Stimulated activated naive CD4-positive, alpha-beta T cell (primary cell): Measurements from ENCODE around the gene IRAK1.
A peak's percentile ranks its signal among the peaks of the same experiment; 100 is the strongest.
"Not testable (repeated sequence)": the region's sequence is repeated elsewhere in the genome, so short reads cannot be mapped to it uniquely, and the experiment has no call there.

Experiments
- DNase-seq, 6 experiments: peaks; one replicate each; lab custom pipeline; 2025; lab: John Stamatoyannopoulos, UW

Gene IRAK1

GRCh38 chrX:153995504-153995903, 24.2 kb downstream of the IRAK1 start:
- no peak for DNase-seq

DNA sequence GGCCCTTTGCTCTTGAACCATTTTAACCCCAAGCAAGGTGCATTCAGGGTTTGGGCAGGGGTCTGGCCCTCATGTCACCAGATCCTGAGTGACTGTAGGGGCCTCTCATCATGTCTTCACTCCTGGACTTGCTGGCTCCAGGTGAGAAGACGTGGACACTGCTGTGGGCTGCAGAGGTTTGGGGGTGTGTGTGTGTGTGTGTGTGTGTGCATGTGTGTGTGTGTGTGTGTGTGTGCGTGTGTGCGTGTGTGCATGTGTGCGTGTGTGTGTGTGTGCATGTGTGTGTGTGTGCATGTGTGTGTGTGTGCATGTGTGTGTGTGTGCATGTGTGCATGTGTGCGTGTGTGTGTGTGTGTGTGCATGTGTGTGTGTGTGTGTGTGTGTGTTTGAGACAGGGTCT, 25.3 kb downstream of the IRAK1 start:
- not testable (repeated sequence) for DNase-seq

DNA sequence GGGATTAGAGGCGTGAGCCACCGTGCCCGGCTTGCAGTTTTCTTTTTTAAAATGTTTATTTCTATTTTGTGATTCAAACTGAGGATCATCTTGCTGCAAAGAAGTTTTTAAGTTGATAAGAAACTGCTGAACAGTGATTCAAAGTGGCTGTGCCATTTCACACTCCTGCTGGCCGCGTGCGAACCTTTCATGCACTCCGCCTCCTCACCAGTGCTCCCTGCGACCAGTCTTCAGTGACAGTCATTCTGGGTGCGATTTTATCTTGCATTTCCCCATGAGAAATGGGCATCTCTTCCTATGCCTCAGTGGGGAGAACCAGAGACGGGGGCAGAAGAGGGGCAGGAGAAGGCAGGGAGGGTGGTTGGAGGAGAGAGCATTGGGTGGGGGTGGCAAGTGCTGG, 25.7 kb downstream of the IRAK1 start:
- DNase-seq: no peak

DNA sequence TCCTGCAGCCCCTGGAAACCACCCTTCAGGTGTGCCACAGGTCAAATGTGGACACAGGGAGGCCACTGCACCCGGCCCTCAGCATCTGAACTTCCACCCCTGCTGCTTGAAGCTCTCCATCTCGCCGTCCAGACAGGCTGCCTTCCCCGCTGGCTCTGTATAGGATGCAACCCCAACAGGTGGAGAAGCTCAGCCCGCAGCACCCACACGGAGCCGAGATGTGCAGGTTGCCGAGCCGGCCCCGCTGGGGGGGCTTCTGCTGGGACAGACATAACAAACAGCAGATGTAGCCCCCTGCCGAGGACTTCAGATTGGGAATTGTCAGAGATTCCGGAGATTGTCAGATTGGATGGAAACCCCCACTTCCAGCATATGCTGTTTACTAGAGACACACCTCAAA, 26.6 kb downstream of the IRAK1 start:
- DNase-seq: no peak

GRCh38 chrX:153992180-153992579, 27.5 kb downstream of the IRAK1 start:
- no peak for DNase-seq

DNA sequence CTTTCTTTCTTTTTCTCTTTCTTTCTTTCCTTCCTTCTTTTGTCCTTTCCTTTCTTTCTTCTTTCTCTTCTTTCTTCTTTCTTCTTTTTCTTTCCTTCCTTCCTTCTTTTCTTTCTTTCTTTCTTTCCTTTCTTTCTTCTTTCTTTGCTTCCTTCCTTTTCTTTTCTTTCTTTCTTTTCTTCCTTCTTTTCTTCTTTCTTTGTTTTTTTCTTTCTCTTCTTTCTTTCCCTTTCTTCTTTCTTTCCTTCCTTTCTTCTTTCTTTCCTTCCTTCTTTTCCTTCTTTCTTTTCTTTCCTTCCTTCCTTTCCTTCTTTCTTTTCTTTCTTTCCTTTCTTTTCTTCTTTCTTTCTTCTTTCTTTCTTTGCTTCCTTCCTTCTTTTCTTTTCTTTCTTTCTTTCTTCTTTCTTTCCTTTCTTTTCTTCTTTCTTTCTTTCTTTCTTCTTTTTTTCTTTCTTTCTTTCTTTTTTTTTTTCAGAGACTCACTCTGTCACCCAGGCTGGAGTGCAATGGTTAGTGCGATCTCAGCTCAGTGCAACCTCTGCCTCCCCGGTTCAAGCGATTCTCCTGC, 28.6 kb downstream of the IRAK1 start:
- DNase-seq: no peak

DNA sequence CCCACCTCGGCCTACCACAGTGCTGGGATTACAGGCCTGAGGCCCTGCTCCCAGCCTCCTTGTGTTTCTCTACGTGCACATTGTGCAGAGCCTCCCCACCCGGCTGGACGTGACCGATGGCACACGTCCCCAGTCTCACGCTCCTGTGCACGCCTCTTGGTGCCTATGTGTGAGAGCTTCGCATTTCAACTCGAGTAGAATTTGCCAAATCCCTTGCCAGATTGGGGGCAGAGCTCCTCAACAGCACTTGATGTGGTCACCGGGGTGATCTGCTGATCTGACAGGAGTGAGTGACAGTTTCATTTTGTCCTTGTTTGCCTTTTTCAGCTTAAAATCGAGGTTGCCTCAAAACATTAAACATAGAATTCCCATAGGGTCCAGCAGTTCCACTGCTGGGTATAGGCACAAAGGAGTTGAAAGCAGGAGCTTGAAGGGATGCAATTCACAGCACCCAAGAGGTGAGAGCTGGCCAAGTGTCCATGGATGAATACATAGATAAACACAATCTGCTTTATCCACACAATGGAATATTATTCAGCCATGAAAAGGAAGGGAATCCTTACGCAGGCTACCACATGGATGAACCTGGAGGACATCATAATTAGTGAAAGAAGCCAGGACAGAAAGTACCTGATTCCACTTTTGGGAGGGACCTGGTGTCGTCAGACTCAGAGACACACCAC, 29.6 kb downstream of the IRAK1 start:
- peak in 2 of 6 experiments; percentile 15 to 34 for DNase-seq

DNA sequence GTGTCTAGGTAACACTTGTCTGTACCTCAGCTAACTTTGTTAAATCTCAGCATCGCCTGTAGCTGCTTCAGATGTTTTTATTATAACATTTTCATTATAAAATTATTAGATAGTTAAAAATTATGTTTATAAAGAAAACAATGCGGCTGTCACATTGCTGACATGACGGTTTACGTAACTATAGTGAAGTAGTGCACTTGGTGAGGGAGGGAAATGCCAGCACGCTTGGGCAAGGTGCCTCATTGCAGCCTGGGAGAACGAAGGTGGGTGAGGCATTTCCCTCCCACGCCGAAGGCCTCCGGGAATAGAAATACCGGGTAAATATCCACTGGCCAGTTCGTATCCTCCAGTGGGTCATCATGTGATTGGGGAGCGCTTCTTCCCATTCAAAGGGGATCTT, 31.2 kb downstream of the IRAK1 start:
- no peak for DNase-seq

- DNase-seq: peak in 4 of 6 experiments; percentile 11 to 42 (median 18)
These were observed 35.1 kb downstream of the IRAK1 start for GRCh38 chrX:153984351-153985178.

GRCh38 chrX:153983321-153983801, 36.3 kb downstream of the IRAK1 start:
- DNase-seq: no peak

- peak; percentile 40 to 69 (median 50) for DNase-seq
These were observed 37.8 kb downstream of the IRAK1 start for GRCh38 chrX:153981771-153982533.

GRCh38 chrX:153981231-153981630, 38.5 kb downstream of the IRAK1 start:
- no peak for DNase-seq

GRCh38 chrX:153980394-153980793, 39.3 kb downstream of the IRAK1 start:
- DNase-seq: not testable (repeated sequence)

DNA sequence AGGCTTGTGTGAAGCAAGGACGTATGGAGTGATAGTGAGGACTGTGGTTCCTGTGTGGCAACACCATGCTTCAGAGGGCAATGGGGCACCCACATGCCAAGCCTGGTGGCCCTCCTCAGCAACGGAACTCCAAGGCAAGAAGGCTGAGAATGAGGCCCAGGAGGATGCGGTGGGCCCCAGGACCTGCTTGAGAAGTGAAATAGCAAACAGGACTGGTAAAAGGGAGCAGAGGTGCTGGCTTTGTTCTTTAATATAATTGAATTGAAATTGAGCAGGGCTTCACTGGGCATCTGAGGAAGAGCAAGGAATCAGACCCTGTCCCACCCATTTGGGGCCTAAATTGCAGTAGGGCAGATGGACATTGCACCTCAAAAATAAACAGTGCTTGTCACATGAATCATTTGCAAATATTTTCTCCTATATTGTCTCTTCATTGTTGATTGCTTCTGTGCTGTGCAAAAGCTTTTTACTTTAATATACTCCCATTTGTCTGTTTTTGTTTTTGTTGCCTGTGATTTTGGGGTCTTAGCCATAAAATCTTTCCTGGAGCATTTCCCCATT, 44.9 kb downstream of the IRAK1 start:
- DNase-seq: no peak

- DNase-seq: no peak
These were observed 45.5 kb downstream of the IRAK1 start for GRCh38 chrX:153974003-153974725.

- peak in 2 of 6 experiments; percentile 58 to 67 for DNase-seq
These were observed 46.3 kb downstream of the IRAK1 start for GRCh38 chrX:153973127-153974002.

DNA sequence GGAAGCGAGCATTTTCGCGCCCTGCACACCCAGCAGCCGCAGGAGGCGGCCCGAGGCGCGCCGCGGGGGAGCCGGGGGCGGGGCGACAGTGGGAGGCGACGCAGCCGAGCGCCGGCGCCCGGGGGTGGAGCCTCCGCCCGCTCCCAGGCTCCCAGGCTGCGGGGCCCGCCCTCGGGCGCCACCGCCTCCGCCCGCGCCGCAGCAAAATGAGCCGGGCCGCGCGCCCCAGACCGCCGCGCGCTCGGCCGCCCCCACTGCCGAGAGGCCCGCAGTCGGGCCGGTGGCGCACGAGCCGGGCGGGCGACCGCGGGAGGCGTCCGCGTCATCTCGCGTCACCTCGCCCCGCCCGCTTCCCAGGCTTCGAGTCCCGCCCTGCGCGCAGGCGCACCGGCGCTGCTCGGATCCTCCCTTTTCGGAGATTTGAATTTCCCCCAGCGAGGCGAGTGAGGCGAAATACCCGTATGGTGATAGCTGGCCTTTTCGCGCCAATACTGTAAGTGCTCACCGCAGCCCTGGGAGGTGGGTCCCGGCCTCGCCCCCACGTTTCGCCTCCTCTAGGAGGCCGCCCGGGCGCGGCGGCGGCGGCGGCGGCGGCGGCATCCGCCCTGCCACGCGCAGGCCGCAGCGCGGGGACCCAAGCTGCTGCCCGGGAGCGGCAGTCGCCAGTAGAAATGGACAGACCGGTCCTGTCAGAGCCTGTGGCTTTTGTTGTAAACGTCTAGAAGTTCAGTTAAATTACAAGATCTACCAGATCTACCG, 47.2 kb downstream of the IRAK1 start, which contains the start of gene TMEM187:
TSS of gene TMEM187 (plus strand) at position 387 of the 759 bp plus-strand sequence. CDS start 9,309 bp downstream, outside the sequence.
- peak; percentile 82 to 96 (median 82) for DNase-seq

DNA sequence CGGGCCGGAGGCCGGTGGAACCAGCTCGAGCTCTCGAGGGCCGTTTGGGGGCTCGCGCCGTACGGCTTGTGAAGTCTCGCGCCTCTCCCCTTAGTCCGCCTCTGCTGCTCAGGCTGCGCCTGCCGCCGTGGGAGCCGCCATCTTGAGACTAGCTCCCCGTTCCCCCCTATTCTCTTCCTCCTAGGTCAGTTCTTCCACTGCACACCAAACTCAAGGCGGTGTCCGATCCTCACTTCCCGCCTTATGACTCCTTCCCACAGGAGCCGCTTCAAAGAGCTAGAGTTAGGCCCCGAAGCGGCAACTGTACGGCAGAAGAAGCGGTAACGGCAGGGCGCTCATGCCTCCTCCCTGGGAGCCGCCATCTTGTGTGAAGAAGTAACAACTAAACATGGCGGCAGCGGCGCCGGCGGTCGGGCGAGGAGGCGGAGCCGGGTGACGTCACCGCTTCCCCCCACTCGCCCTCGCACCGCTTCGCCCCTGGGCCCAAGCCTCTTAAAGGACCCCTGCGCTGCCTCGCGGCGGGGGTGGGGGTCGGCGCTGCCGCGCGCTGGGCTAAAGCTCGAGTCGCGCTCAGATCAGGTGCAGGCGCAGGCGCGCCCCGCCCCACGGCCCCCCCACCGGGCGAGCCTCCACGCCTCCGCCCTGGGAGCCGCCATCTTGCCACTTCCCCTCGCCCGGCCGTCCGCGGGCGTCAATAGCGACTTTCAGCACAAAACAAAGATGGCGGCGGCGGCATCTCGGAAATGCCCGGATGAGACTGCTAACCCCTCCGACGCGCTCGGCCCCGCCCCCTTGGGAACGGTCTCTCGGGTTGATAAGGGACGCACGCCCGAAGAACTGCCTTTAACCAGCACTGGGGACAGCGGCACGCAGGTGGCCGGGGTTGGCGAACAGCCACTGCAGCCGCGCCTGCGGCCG, 48.0 kb downstream of the IRAK1 start, which contains the start of gene HCFC1:
TSS of gene HCFC1 (minus strand) at position 369 of the 918 bp plus-strand sequence. CDS start 978 bp downstream, outside the sequence.
- DNase-seq: peak; percentile 87 to 99 (median 92)
